ENCODE results near the gene PIEZO2. TPM values are rescaled to one million over a fixed set of nuclear protein-coding genes. Genes with fewer than 3 reads are reported as not detected.

The PIEZO2 gene
- total RNA-seq, 2 experiments from 2014 or later = not detected

- no peak for TF ChIP-seq CTCF (IDR thresholded peaks at IDR 0.05)
- Mint-ChIP-seq H3K27me3 (peaks cover 15% of the 10 kb centered on the region), H3K27ac (no peak overlapping the region), H3K9me3 (no peaks in the 10 kb centered on the region), H3K36me3 (ENCODE audit: low read depth) (no peaks in the 10 kb centered on the region), H3K4me3 (no peak overlapping the region), H3K4me1 (ENCODE audit: low read depth) (no peaks in the 10 kb centered on the region)
- no peak for DNase-seq
- no peak overlapping the region for H3K4me3 ChIP-seq (ENCODE audit: low read length)
- ChIA-PET CTCF (no interaction called here), POLR2A (no interaction called here)
- H3K27ac ChIP-seq (ENCODE audit: low read depth in 1 of 2, low read length in 2 of 2) = no peak overlapping the region
- H3K9me3 ChIP-seq (ENCODE audit: control insufficient read depth in 1 of 2, insufficient read depth in 1 of 2, low read length in 2 of 2) = no peaks in the 10 kb centered on the region
- intact Hi-C loops (cut with DNase I, micrococcal nuclease) = no loop called here
- H3K36me3 ChIP-seq (ENCODE audit: insufficient read depth, low read length) = no peaks in the 10 kb centered on the region
- ATAC-seq (ENCODE audit: poor library complexity) = no peak
- peaks cover 0 to 3% of the 10 kb centered on the region in 2 experiments for H3K27me3 ChIP-seq (ENCODE audit: control insufficient read depth in 1 of 2, insufficient read depth in 2 of 2, low read length in 2 of 2)
- H3K4me1 ChIP-seq (ENCODE audit: insufficient read depth, low read length) = no peaks in the 10 kb centered on the region
Observed at GRCh38 chr18:10793730-10794370, 355.5 kb downstream of the PIEZO2 start.

GRCh38 chr18:10792181-10792580 lies 357.2 kb downstream of the PIEZO2 start:
- intact Hi-C loops (cut with DNase I, micrococcal nuclease) = no loop called here
- Mint-ChIP-seq H3K36me3 (ENCODE audit: low read depth) (no peaks in the 10 kb centered on the region), H3K4me3 (no peak overlapping the region), H3K27ac (no peak overlapping the region), H3K9me3 (no peaks in the 10 kb centered on the region), H3K27me3 (peaks cover 15% of the 10 kb centered on the region), H3K4me1 (ENCODE audit: low read depth) (peaks cover 5% of the 10 kb centered on the region)
- H3K27me3 ChIP-seq (ENCODE audit: control insufficient read depth in 1 of 2, insufficient read depth in 2 of 2, low read length in 2 of 2) = peaks cover 0 to 3% of the 10 kb centered on the region in 2 experiments
- ChIA-PET POLR2A (no interaction called here), CTCF (no interaction called here)
- ATAC-seq (ENCODE audit: poor library complexity) (no peak), DNase-seq (peak in 2 of 14 experiments; percentile 15 to 23)
- H3K4me1 ChIP-seq (ENCODE audit: insufficient read depth, low read length) = peaks cover 2% of the 10 kb centered on the region
- no peak for TF ChIP-seq CTCF (IDR thresholded peaks at IDR 0.05)
- no peaks in the 10 kb centered on the region for H3K9me3 ChIP-seq (ENCODE audit: control insufficient read depth in 1 of 2, insufficient read depth in 1 of 2, low read length in 2 of 2)
- no peaks in the 10 kb centered on the region for H3K36me3 ChIP-seq (ENCODE audit: insufficient read depth, low read length)
- H3K4me3 ChIP-seq (ENCODE audit: low read length) = no peak overlapping the region
- H3K27ac ChIP-seq (ENCODE audit: low read depth in 1 of 2, low read length in 2 of 2) = no peak overlapping the region

GRCh38 chr18:10791169-10791831 lies 358.1 kb downstream of the PIEZO2 start:
- POLR2A ChIA-PET = no interaction called here
- CTCF ChIA-PET = no interaction called here
- TF ChIP-seq CTCF (IDR thresholded peaks at IDR 0.05) = no peak
- Histone ChIP-seq H3K9me3 (ENCODE audit: control insufficient read depth in 1 of 2, insufficient read depth in 1 of 2, low read length in 2 of 2) (no peaks in the 10 kb centered on the region), H3K4me1 (ENCODE audit: insufficient read depth, low read length) (peaks cover 2% of the 10 kb centered on the region), H3K27me3 (ENCODE audit: control insufficient read depth in 1 of 2, insufficient read depth in 2 of 2, low read length in 2 of 2) (peaks cover 0 to 3% of the 10 kb centered on the region in 2 experiments), H3K36me3 (ENCODE audit: insufficient read depth, low read length) (no peaks in the 10 kb centered on the region), H3K27ac (ENCODE audit: low read depth in 1 of 2, low read length in 2 of 2) (no peak overlapping the region), H3K4me3 (ENCODE audit: low read length) (no peak overlapping the region)
- no peaks in the 10 kb centered on the region for H3K36me3 Mint-ChIP-seq (ENCODE audit: low read depth)
- H3K4me1 Mint-ChIP-seq (ENCODE audit: low read depth) = peaks cover 7% of the 10 kb centered on the region
- peaks cover 15% of the 10 kb centered on the region for H3K27me3 Mint-ChIP-seq
- no peak for ATAC-seq (ENCODE audit: poor library complexity)
- H3K9me3 Mint-ChIP-seq = no peaks in the 10 kb centered on the region
- intact Hi-C loops (cut with DNase I, micrococcal nuclease) = no loop called here
- no peak overlapping the region for H3K4me3 Mint-ChIP-seq
- DNase-seq = no peak
- no peak overlapping the region for H3K27ac Mint-ChIP-seq

Data from CD4-positive, alpha-beta T cell (primary cell).